Neuronal stem cell (in vitro differentiated cells): ENCODE results near the gene RYR2.

ENCODE experiments used
- DNase-seq: peaks from one replicate; pipeline ENCODE4 v3.0.0-alpha.2; 2013; ENCODE audit warnings: low spot score
- H2AFZ ChIP-seq: one replicate; pipeline ENCODE4 v1.6.1; 2013; ENCODE audit warnings: mild to moderate bottlenecking, low read length, inconsistent platforms
- H2AK5ac ChIP-seq: 2 replicates; pipeline ENCODE4 v1.6.1; 2013; ENCODE audit warnings: low read depth, mild to moderate bottlenecking, inconsistent platforms, low read length, moderate library complexity, mixed read lengths
- H2BK120ac ChIP-seq: 2 replicates; pipeline ENCODE4 v1.6.1; 2013; ENCODE audit warnings: low read depth, mild to moderate bottlenecking, inconsistent platforms, low read length, moderate library complexity, mixed read lengths
- H2BK12ac ChIP-seq: one replicate; pipeline ENCODE4 v1.6.1; 2013; ENCODE audit warnings: low read length, inconsistent platforms
- H2BK15ac ChIP-seq: 2 replicates; pipeline ENCODE4 v1.6.1; 2013; ENCODE audit warnings: mild to moderate bottlenecking, low read length, inconsistent platforms, mixed read lengths
- H2BK5ac ChIP-seq: one replicate; pipeline ENCODE4 v1.6.1; 2013; ENCODE audit warnings: inconsistent platforms, mild to moderate bottlenecking, low read length, moderate library complexity
- H3K14ac ChIP-seq: one replicate; pipeline ENCODE4 v1.6.1; 2013; ENCODE audit warnings: low read length, inconsistent platforms
- H3K18ac ChIP-seq: 2 replicates; pipeline ENCODE4 v1.6.1; 2013; ENCODE audit warnings: low read length, inconsistent platforms
- H3K23ac ChIP-seq: 2 replicates; pipeline ENCODE4 v1.6.1; 2013; ENCODE audit warnings: low read depth, mild to moderate bottlenecking, mixed read lengths, low read length, inconsistent platforms; ENCODE audit not compliant: poor library complexity
- H3K27ac ChIP-seq: replicated peaks from 3 replicates; pipeline ENCODE4 v1.5.1; 2013; ENCODE audit warnings: low read length, inconsistent platforms
- H3K27me3 ChIP-seq, 3 experiments: 2 replicates each; pipeline ENCODE4 v1.6.1; 2013; ENCODE audit warnings: low read length in 3 of 3, mild to moderate bottlenecking in 2 of 3, inconsistent platforms in 1 of 3, low read depth in 1 of 3, mixed read lengths in 1 of 3, moderate library complexity in 1 of 3; ENCODE audit not compliant: control insufficient read depth in 3 of 3, insufficient read depth in 3 of 3
- H3K36me3 ChIP-seq, 2 donors: replicated peaks in 1 of 2; 2 replicates each; pipeline ENCODE4 v1.6.1; 2013; ENCODE audit warnings: low read length in 2 of 2; ENCODE audit not compliant: control insufficient read depth in 2 of 2, insufficient read depth in 2 of 2
- H3K4ac ChIP-seq: 2 replicates; pipeline ENCODE4 v1.6.1; 2013; ENCODE audit warnings: inconsistent platforms, mild to moderate bottlenecking, low read length, moderate library complexity
- H3K4me1 ChIP-seq, 2 donors: 1 replicate in 1 of 2; 2 replicates in 1 of 2; pipeline ENCODE4 v1.6.1; 2013; ENCODE audit warnings: low read length in 2 of 2, low read depth in 1 of 2; ENCODE audit not compliant: control insufficient read depth in 2 of 2, insufficient read depth in 1 of 2
- H3K4me2 ChIP-seq: one replicate; pipeline ENCODE4 v1.6.1; 2013; ENCODE audit warnings: mild to moderate bottlenecking, low read length, inconsistent platforms; ENCODE audit not compliant: insufficient read depth, poor library complexity, severe bottlenecking
- H3K4me3 ChIP-seq, 2 donors: 2 replicates each; pipeline ENCODE4 v1.5.1; 2013; ENCODE audit warnings: low read length in 2 of 2, mild to moderate bottlenecking in 2 of 2, inconsistent platforms in 1 of 2, moderate library complexity in 1 of 2
- H3K79me1 ChIP-seq: one replicate; pipeline ENCODE4 v1.6.1; 2013; ENCODE audit warnings: low read depth, mild to moderate bottlenecking, inconsistent platforms, low read length, moderate library complexity
- H3K9ac ChIP-seq: one replicate; pipeline ENCODE4 v1.6.1; 2013; ENCODE audit warnings: mild to moderate bottlenecking, low read depth, low read length, inconsistent platforms; ENCODE audit not compliant: poor library complexity
- H3K9me3 ChIP-seq, 2 donors: replicated peaks in 1 of 2; 2 replicates each; pipeline versions ENCODE3 to v1.6.1; 2013; ENCODE audit warnings: low read length in 2 of 2, mild to moderate bottlenecking in 2 of 2, inconsistent platforms in 1 of 2, low read depth in 1 of 2, mixed read lengths in 1 of 2, moderate library complexity in 1 of 2; ENCODE audit not compliant: control insufficient read depth in 2 of 2, insufficient read depth in 1 of 2
- H4K8ac ChIP-seq: one replicate; pipeline ENCODE4 v1.6.1; 2013; ENCODE audit warnings: low read depth, mild to moderate bottlenecking, inconsistent platforms, low read length, moderate library complexity
- H4K91ac ChIP-seq: one replicate; pipeline ENCODE4 v1.6.1; 2013; ENCODE audit warnings: low read length, low read depth, mild to moderate bottlenecking, inconsistent platforms; ENCODE audit not compliant: poor library complexity
- WGBS, 2 donors: extraction: QIAGEN DNeasy Blood & Tissue Kit; methylation state at CpG; one replicate each; pipeline ENCODE4 v1.1.7; 2013; ENCODE audit warnings: missing lambda C conversion rate in 2 of 2, mixed read lengths in 1 of 2; ENCODE audit not compliant: insufficient read length in 2 of 2, insufficient replicate concordance in 1 of 2; ENCODE audit errors: extremely low coverage in 2 of 2; 5-methylcytosine and 5-hydroxymethylcytosine counted together

The RYR2 gene

DNA sequence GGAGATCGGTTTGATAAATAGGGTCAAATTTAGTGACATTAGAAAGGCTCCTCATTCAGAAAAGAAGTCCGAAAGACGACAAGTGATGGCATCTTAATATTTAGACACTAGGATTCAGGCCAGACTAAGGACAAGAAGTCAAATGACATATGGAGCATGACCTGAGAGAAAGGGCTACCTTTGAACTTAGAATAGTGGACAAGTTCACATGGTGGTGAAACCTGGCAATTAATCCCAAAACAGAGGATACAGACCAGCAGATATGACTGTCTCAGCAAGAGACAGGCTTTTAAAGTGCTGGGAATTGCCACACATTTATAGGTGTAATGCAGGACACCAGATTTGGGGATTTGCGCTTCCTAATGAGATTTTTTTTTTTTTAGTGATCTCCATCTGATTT is 703.6 kb downstream of the RYR2 start:
- no peak for DNase-seq
- H2BK12ac ChIP-seq, result no peak overlapping the region
- no peak overlapping the region for H2BK120ac ChIP-seq
- no peaks in the 10 kb centered on the region for H3K27me3 ChIP-seq
- H3K36me3 ChIP-seq, result no peaks in the 10 kb centered on the region
- H4K8ac ChIP-seq, result no peak overlapping the region
- no peak overlapping the region for H3K9ac ChIP-seq
- no CpG with 5 or more reads among the region's 4 CpGs for WGBS, 2 donors
- H3K14ac ChIP-seq, result no peak overlapping the region
- H3K4me1 ChIP-seq, result peaks cover 0 to 15% of the 10 kb centered on the region in 2 donors
- H4K91ac ChIP-seq, result no peak overlapping the region
- no peak overlapping the region for H3K4me3 ChIP-seq
- H3K4ac ChIP-seq, result no peak overlapping the region
- H2BK15ac ChIP-seq, result no peak overlapping the region
- no peak overlapping the region for H2BK5ac ChIP-seq
- H3K9me3 ChIP-seq, result no peaks in the 10 kb centered on the region
- H3K4me2 ChIP-seq, result no peak overlapping the region
- H3K18ac ChIP-seq, result no peak overlapping the region
- no peak overlapping the region for H3K27ac ChIP-seq
- no peaks in the 10 kb centered on the region for H3K79me1 ChIP-seq
- no peak overlapping the region for H3K23ac ChIP-seq
- H2AK5ac ChIP-seq, result no peak overlapping the region
- no peak overlapping the region for H2AFZ ChIP-seq

GRCh38 chr1:237748171-237748960 is 706.4 kb downstream of the RYR2 start:
- H3K27me3 ChIP-seq, result no peaks in the 10 kb centered on the region
- H3K18ac ChIP-seq, result no peak overlapping the region
- no peaks in the 10 kb centered on the region for H3K36me3 ChIP-seq
- H3K4ac ChIP-seq, result no peak overlapping the region
- no peak overlapping the region for H3K4me2 ChIP-seq
- WGBS, 2 donors, result no CpG with 5 or more reads among the region's 2 CpGs
- H4K8ac ChIP-seq, result peak overlapping the region; percentile 56
- no peak overlapping the region for H2BK15ac ChIP-seq
- H3K4me1 ChIP-seq, result peaks cover 0 to 28% of the 10 kb centered on the region in 2 donors
- H2BK12ac ChIP-seq, result no peak overlapping the region
- no peak overlapping the region for H2BK5ac ChIP-seq
- no peak overlapping the region for H2BK120ac ChIP-seq
- H3K9ac ChIP-seq, result no peak overlapping the region
- no peak overlapping the region for H4K91ac ChIP-seq
- DNase-seq, result no peak
- no peaks in the 10 kb centered on the region for H3K9me3 ChIP-seq
- no peak overlapping the region for H2AK5ac ChIP-seq
- no peak overlapping the region for H3K27ac ChIP-seq
- no peaks in the 10 kb centered on the region for H3K79me1 ChIP-seq
- H3K14ac ChIP-seq, result no peak overlapping the region
- no peak overlapping the region for H3K23ac ChIP-seq
- peak overlapping the region; percentile 72 for H2AFZ ChIP-seq
- H3K4me3 ChIP-seq, result no peak overlapping the region

DNA sequence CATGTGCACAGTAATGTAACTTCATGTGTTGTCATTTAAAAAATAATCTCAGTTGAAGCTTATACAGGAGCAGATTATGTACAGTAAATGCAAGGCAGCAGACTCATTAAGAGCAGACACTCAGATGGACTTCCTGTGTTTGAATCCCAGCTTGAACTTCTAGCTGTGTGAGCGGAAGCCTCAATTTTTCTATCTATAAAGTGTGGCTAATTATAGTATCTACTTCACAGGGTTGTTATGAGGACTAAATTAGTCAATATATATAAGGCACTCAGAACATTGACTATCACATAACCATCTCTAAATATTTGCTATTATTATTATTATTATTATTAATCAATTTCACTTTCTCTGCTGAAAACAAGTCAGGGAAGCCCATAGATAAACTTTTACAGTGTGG is 707.1 kb downstream of the RYR2 start:
- Histone ChIP-seq H3K4me1 (peaks cover 0 to 31% of the 10 kb centered on the region in 2 donors), H3K23ac (no peak overlapping the region)

DNA sequence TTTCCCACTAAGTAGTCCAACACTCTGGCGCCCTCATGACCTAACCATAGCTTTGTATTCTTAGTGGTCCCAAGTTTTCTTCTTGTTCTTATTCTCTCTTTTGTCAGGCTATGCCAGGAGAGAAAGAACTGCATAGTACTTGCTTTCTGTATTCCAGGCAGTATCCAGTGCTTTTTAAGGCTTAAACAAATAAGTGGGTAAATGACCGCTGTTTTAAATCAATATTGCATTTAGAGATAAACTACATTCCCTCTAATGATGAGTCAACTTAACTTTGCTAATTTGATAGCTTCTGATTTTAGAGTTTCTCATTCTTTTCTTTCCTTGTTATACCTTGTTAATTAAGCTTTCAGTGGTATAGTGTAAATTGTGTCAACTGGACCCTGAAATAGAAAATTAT is 709.1 kb downstream of the RYR2 start:
- Histone ChIP-seq H3K4me1 (peaks cover 0 to 31% of the 10 kb centered on the region in 2 donors), H2AFZ (peak overlapping the region; percentile 26), H3K36me3 (no peaks in the 10 kb centered on the region), H3K4me2 (no peak overlapping the region), H3K4ac (no peak overlapping the region), H3K14ac (no peak overlapping the region), H2AK5ac (no peak overlapping the region), H3K4me3 (no peak overlapping the region), H2BK5ac (no peak overlapping the region), H2BK12ac (no peak overlapping the region), H3K27ac (no peak overlapping the region), H4K91ac (no peak overlapping the region), H3K79me1 (no peaks in the 10 kb centered on the region), H3K27me3 (no peaks in the 10 kb centered on the region), H4K8ac (no peak overlapping the region), H2BK15ac (no peak overlapping the region), H2BK120ac (no peak overlapping the region), H3K23ac (no peak overlapping the region), H3K18ac (no peak overlapping the region), H3K9ac (no peak overlapping the region), H3K9me3 (no peaks in the 10 kb centered on the region)
- DNase-seq, result no peak
- no CpG with 5 or more reads among the region's 2 CpGs for WGBS, 2 donors

More for the DNA sequence above, 707.1 kb downstream of the RYR2 start:
- no peak overlapping the region for H3K14ac ChIP-seq
- no peak overlapping the region for H2BK5ac ChIP-seq
- H4K91ac ChIP-seq, result no peak overlapping the region
- H3K36me3 ChIP-seq, result no peaks in the 10 kb centered on the region
- no peak overlapping the region for H4K8ac ChIP-seq
- no peak for DNase-seq
- H3K4me2 ChIP-seq, result no peak overlapping the region
- no peak overlapping the region for H3K27ac ChIP-seq
- WGBS, 2 donors, result no CpG with 5 or more reads among the region's 1 CpG
- no peak overlapping the region for H3K18ac ChIP-seq
- H2BK12ac ChIP-seq, result no peak overlapping the region
- no peak overlapping the region for H2BK120ac ChIP-seq
- H2AFZ ChIP-seq, result no peak overlapping the region
- no peak overlapping the region for H3K4ac ChIP-seq
- no peaks in the 10 kb centered on the region for H3K9me3 ChIP-seq
- H3K4me3 ChIP-seq, result no peak overlapping the region
- H3K9ac ChIP-seq, result no peak overlapping the region
- no peak overlapping the region for H2AK5ac ChIP-seq
- H3K27me3 ChIP-seq, result no peaks in the 10 kb centered on the region
- H2BK15ac ChIP-seq, result no peak overlapping the region
- H3K79me1 ChIP-seq, result no peaks in the 10 kb centered on the region
